Body of pancreas (tissue), 4 donors: ENCODE data around the gene COPE.

ENCODE experiments used
- CTCF ChIP-seq, 7 experiments: fragments of 450-650 bp in 4 of 7; fragments of 200-600 bp in 3 of 7; sonication (generic) in 3 of 7; IDR thresholded peaks; one replicate each; pipeline ENCODE4 v1.5.1; 2016 to 2019; ENCODE audit warnings: antibody characterized with exemption in 7 of 7
- POLR2A ChIP-seq, 3 donors: fragments of 450-650 bp; IDR thresholded peaks; one replicate each; pipeline ENCODE4 v1.6.1; 2016; ENCODE audit warnings: antibody characterized with exemption in 3 of 3, mild to moderate bottlenecking in 2 of 3

GRCh38 chr19:18869023-18869618 is 50.1 kb downstream of the COPE start:
- TF ChIP-seq CTCF (IDR thresholded peaks at IDR 0.05) (no peak), POLR2A (IDR thresholded peaks at IDR 0.05) (no peak)
